ENCODE results near the gene ZCCHC17.

GRCh38 chr1:31399976-31400375, 103.1 kb downstream of the ZCCHC17 start:
- no peak for TF ChIP-seq CTCF (IDR thresholded peaks at IDR 0.05; ENCODE audit: low read depth, low read length)
- no peak for TF ChIP-seq POLR2A (IDR thresholded peaks at IDR 0.05; ENCODE audit: extremely low read depth, insufficient read length)

Data from NB4 (cell line).